ENCODE results near the gene CNTNAP2. TPM values are rescaled to one million over a fixed set of nuclear protein-coding genes. Genes with fewer than 3 reads are reported as not detected.
"Not testable (repeated sequence)": the region's sequence is repeated elsewhere in the genome, so short reads cannot be mapped to it uniquely, and the experiment has no call there.

Gene CNTNAP2
- total and polyA plus RNA-seq, 2 donors (not counting 1 experiment from before 2014, with no cell fraction given): not detected

DNA sequence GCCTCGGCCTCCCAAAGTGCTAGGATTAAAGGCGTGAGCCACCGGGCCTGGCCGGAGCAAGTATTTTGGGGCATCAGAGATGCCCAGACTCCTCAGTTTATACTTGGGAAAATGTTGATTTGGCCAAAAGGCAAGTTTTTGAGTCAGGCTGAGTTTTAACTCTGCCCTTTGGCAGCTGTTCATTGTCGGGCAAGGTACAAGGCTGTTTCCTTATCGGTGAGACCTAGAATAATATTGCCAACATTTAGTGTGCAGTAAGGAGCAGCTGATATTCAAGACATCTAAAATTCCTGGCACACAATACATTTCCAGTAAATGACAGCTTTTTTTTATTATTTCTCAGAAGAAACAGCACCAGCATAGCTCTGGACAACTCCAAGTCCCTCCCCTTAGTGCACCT, 2326.3 kb downstream of the CNTNAP2 start:
- TF ChIP-seq EZH2 (IDR thresholded peaks at IDR 0.05; ENCODE audit: low read length, missing control alignments): no peak
- TF ChIP-seq, protein P1, sequence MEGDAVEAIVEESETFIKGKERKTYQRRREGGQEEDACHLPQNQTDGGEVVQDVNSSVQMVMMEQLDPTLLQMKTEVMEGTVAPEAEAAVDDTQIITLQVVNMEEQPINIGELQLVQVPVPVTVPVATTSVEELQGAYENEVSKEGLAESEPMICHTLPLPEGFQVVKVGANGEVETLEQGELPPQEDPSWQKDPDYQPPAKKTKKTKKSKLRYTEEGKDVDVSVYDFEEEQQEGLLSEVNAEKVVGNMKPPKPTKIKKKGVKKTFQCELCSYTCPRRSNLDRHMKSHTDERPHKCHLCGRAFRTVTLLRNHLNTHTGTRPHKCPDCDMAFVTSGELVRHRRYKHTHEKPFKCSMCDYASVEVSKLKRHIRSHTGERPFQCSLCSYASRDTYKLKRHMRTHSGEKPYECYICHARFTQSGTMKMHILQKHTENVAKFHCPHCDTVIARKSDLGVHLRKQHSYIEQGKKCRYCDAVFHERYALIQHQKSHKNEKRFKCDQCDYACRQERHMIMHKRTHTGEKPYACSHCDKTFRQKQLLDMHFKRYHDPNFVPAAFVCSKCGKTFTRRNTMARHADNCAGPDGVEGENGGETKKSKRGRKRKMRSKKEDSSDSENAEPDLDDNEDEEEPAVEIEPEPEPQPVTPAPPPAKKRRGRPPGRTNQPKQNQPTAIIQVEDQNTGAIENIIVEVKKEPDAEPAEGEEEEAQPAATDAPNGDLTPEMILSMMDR (conservative IDR thresholded peaks at IDR 0.05 in 1 of 2, IDR thresholded peaks at IDR 0.05 in 1 of 2; ENCODE audit: low read depth in 1 of 2, low read length in 2 of 2): no peak
- H3K9ac ChIP-seq (ENCODE audit: insufficient read depth, low read length): no peak overlapping the region
- no peaks in the 10 kb centered on the region for H4K20me1 ChIP-seq (ENCODE audit: control insufficient read depth, extremely low read depth, insufficient read depth, low read length)

DNA sequence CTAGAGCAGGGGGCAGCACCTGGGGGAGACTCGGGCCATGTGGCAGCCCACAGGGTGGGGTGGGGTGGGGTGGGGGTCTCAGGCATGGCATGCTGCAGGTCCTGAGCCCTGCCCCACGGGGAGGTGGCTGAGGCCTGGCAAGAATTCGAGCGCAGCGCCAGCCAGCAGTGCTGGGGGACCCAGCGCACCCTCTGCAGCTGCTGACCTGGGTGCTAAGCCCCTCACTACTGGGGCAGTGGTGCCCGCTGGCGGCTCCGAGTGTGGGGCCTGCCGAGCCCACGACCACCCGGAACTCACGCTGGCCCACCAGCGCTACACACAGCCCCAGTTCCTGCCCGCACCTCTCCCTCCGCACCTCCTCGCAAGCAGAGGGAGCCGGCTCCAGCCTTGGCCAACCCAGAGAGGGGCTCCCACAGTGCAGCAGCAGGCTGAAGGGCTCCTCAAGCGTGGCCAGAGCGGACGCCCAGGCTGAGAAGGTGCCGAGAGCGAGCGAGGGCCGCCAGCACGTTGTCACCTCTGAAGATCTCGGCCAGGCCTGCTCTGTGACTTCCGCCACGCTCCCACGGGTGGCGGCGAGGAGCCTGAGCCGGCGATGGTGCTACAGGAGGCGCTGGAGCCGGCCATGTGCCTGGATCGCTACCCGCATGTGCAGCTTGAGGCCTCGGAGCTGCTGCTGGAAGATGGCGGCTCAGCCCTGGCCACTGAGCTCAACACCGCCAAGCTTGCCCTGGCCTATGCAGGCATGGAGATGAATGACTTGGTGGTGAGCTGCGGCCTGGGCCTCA, 2328.9 kb downstream of the CNTNAP2 start:
- Histone ChIP-seq H3K79me2 (ENCODE audit: control insufficient read depth, insufficient read depth, low read length) (no peaks in the 10 kb centered on the region), H3K27me3 (ENCODE audit: control insufficient read depth, insufficient read depth, low read length) (no peaks in the 10 kb centered on the region), H3K4me3 (replicated peaks in 1 of 4; ENCODE audit: control extremely low read depth in 1 of 4, insufficient read depth in 1 of 4, low read depth in 3 of 4, low read length in 4 of 4) (no peak overlapping the region), H4K20me1 (ENCODE audit: control insufficient read depth, extremely low read depth, insufficient read depth, low read length) (no peaks in the 10 kb centered on the region), H3K4me1 (ENCODE audit: control insufficient read depth, extremely low read depth, insufficient read depth, low read length) (no peaks in the 10 kb centered on the region), H2AFZ (ENCODE audit: low read length) (no peak overlapping the region), H3K9ac (ENCODE audit: insufficient read depth, low read length) (no peak overlapping the region), H3K4me2 (ENCODE audit: extremely low read depth, insufficient read depth, low read length) (no peak overlapping the region), H3K9me3 (ENCODE audit: control insufficient read depth, insufficient read depth, low read depth, low read length) (no peaks in the 10 kb centered on the region), H3K27ac (ENCODE audit: insufficient read depth, low read length) (no peak overlapping the region), H3K36me3 (ENCODE audit: control insufficient read depth, insufficient read depth, low read length) (no peaks in the 10 kb centered on the region)
- TF ChIP-seq, protein P1 (conservative IDR thresholded peaks at IDR 0.05 in 1 of 2, IDR thresholded peaks at IDR 0.05 in 1 of 2; ENCODE audit: low read depth in 1 of 2, low read length in 2 of 2): no peak
- no peak for TF ChIP-seq EZH2 (IDR thresholded peaks at IDR 0.05; ENCODE audit: low read length, missing control alignments)
- no peak for DNase-seq (ENCODE audit: low read depth in 2 of 2)

More for the DNA sequence above, 2326.3 kb downstream of the CNTNAP2 start:
- Histone ChIP-seq H3K4me3 (replicated peaks in 1 of 4; ENCODE audit: control extremely low read depth in 1 of 4, insufficient read depth in 1 of 4, low read depth in 3 of 4, low read length in 4 of 4) (no peak overlapping the region), H3K36me3 (ENCODE audit: control insufficient read depth, insufficient read depth, low read length) (no peaks in the 10 kb centered on the region), H3K27me3 (ENCODE audit: control insufficient read depth, insufficient read depth, low read length) (no peaks in the 10 kb centered on the region), H3K79me2 (ENCODE audit: control insufficient read depth, insufficient read depth, low read length) (no peaks in the 10 kb centered on the region), H2AFZ (ENCODE audit: low read length) (no peak overlapping the region), H3K9me3 (ENCODE audit: control insufficient read depth, insufficient read depth, low read depth, low read length) (no peaks in the 10 kb centered on the region), H3K4me2 (ENCODE audit: extremely low read depth, insufficient read depth, low read length) (no peak overlapping the region), H3K4me1 (ENCODE audit: control insufficient read depth, extremely low read depth, insufficient read depth, low read length) (no peaks in the 10 kb centered on the region), H3K27ac (ENCODE audit: insufficient read depth, low read length) (no peak overlapping the region)
- no peak for DNase-seq (ENCODE audit: low read depth in 2 of 2)

DNA sequence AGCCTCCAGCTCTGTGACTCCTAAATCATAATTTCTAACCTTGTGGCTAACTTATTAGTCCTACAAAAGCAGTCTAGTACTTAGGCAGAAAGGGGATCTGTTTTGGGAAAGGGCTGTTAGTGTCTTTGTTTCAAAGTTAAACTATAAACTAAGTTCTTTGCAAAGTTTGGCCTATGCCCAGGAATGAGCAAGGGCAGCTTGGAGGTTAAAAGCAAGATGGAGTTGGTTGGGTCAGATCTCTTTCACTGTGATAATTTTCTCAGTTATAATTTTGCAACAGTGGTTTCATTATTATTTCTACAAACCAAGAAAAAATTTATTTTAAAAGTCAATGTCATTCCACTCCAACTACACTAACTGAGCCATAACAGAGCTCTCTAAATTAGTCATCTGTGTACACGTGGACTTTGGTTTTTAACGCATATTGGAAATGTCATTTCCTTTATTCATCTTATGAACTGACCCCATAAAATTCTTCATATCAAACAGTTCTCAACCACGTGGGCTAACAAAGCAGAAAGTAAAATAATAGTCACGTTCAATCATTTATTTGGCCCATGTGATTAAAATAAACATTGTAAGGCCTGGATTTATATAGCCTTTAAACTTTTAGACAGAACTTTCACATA, 2330.7 kb downstream of the CNTNAP2 start:
- Histone ChIP-seq H2AFZ (ENCODE audit: low read length) (no peak overlapping the region), H3K27ac (ENCODE audit: insufficient read depth, low read length) (no peak overlapping the region), H3K36me3 (ENCODE audit: control insufficient read depth, insufficient read depth, low read length) (no peaks in the 10 kb centered on the region), H3K9me3 (ENCODE audit: control insufficient read depth, insufficient read depth, low read depth, low read length) (no peaks in the 10 kb centered on the region), H3K79me2 (ENCODE audit: control insufficient read depth, insufficient read depth, low read length) (no peaks in the 10 kb centered on the region), H3K9ac (ENCODE audit: insufficient read depth, low read length) (no peak overlapping the region), H3K27me3 (ENCODE audit: control insufficient read depth, insufficient read depth, low read length) (no peaks in the 10 kb centered on the region), H3K4me3 (replicated peaks in 1 of 4; ENCODE audit: control extremely low read depth in 1 of 4, insufficient read depth in 1 of 4, low read depth in 3 of 4, low read length in 4 of 4) (no peak overlapping the region), H4K20me1 (ENCODE audit: control insufficient read depth, extremely low read depth, insufficient read depth, low read length) (no peaks in the 10 kb centered on the region), H3K4me2 (ENCODE audit: extremely low read depth, insufficient read depth, low read length) (no peak overlapping the region), H3K4me1 (ENCODE audit: control insufficient read depth, extremely low read depth, insufficient read depth, low read length) (no peaks in the 10 kb centered on the region)
- DNase-seq (ENCODE audit: low read depth in 2 of 2): no peak
- no peak for TF ChIP-seq EZH2 (IDR thresholded peaks at IDR 0.05; ENCODE audit: low read length, missing control alignments)
- TF ChIP-seq, protein P1 (conservative IDR thresholded peaks at IDR 0.05 in 1 of 2, IDR thresholded peaks at IDR 0.05 in 1 of 2; ENCODE audit: low read depth in 1 of 2, low read length in 2 of 2): no peak

DNA sequence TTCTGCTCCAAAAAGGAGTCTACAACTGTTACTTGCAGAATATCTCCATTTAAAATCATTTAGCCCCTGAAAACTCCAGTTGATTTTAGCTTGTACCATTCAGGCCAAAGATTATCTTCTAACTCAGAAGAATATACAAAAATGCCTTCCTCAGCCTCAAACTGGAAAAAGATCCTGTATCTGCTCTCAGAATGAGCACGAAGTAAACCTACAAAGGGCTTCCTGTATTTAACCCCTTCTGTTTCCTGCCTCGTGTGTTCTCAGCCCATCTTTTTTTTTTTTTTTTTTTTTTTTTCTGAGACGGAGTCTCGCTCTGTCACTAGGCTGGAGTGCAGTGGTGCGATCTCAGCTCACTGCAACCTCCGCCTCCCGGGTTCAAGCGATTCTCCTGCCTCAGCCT, 2334.9 kb downstream of the CNTNAP2 start:
- H3K4me2 ChIP-seq (ENCODE audit: extremely low read depth, insufficient read depth, low read length); H2AFZ ChIP-seq (ENCODE audit: low read length); DNase-seq (ENCODE audit: low read depth in 2 of 2); H4K20me1 ChIP-seq (ENCODE audit: control insufficient read depth, extremely low read depth, insufficient read depth, low read length); H3K9me3 ChIP-seq (ENCODE audit: control insufficient read depth, insufficient read depth, low read depth, low read length); H3K27ac ChIP-seq (ENCODE audit: insufficient read depth, low read length); H3K4me3 ChIP-seq (replicated peaks in 1 of 4; ENCODE audit: control extremely low read depth in 1 of 4, insufficient read depth in 1 of 4, low read depth in 3 of 4, low read length in 4 of 4); H3K4me1 ChIP-seq (ENCODE audit: control insufficient read depth, extremely low read depth, insufficient read depth, low read length); H3K9ac ChIP-seq (ENCODE audit: insufficient read depth, low read length); H3K27me3 ChIP-seq (ENCODE audit: control insufficient read depth, insufficient read depth, low read length); H3K36me3 ChIP-seq (ENCODE audit: control insufficient read depth, insufficient read depth, low read length); H3K79me2 ChIP-seq (ENCODE audit: control insufficient read depth, insufficient read depth, low read length): not testable (repeated sequence)

All from fibroblast of lung (primary cell).